AG04450 (cell line): Measurements from ENCODE around the gene MEIOSIN. TPM values are rescaled to one million over a fixed set of nuclear protein-coding genes. Genes with fewer than 3 reads are reported as not detected.
"Not testable (repeated sequence)": the region's sequence is repeated elsewhere in the genome, so short reads cannot be mapped to it uniquely, and the experiment has no call there.

Experiments used
- CTCF ChIA-PET: fragments of 300-600, 350-600 bp; formaldehyde crosslinking; extraction: SDS; loops from one replicate; lab custom pipeline; 2022; ENCODE audit warnings: antibody characterized with exemption, inconsistent platforms; lab: Charles Lee
- POLR2A ChIA-PET: fragments of 350-600 bp; formaldehyde crosslinking; extraction: SDS; loops from one replicate; lab custom pipeline; 2021; ENCODE audit warnings: antibody characterized with exemption, inconsistent platforms; lab: Yijun Ruan, JAX
- DNase-seq: peaks from one replicate; pipeline ENCODE4 v3.0.0-alpha.2; 2011; ENCODE audit warnings: low read depth, low spot score
- H3K27ac ChIP-seq: one replicate; pipeline ENCODE4 v1.5.1; 2012; ENCODE audit warnings: low read depth, low read length, control low read depth
- H3K27me3 ChIP-seq: one replicate; pipeline ENCODE4 v1.6.0; 2012; ENCODE audit warnings: low read length; ENCODE audit not compliant: control insufficient read depth, insufficient read depth
- H3K4me3 ChIP-seq: 2 replicates; pipeline ENCODE4 v1.5.1; 2011; ENCODE audit warnings: mild to moderate bottlenecking, low read depth, low read length, control low read depth
- H3K9me3 ChIP-seq: 2 replicates; pipeline ENCODE4 v1.5.1; 2012; ENCODE audit warnings: low read length; ENCODE audit not compliant: control insufficient read depth, insufficient read depth
- polyA plus RNA-seq: library from polyadenylated mRNA; depleted of rRNA; stranded (reverse); fragments of >200 nt; gene quantifications from 2 replicates; pipeline ENCODE4 v1.2.3, GENCODE V29; 2011
- TF ChIP-seq, protein P1 (sequence below): IDR thresholded peaks from 2 replicates; pipeline ENCODE4 v1.5.1; 2011; ENCODE audit warnings: low read depth, low read length, control low read depth, inconsistent platforms

Gene MEIOSIN
- polyA plus RNA-seq, 1 experiment = not detected

DNA sequence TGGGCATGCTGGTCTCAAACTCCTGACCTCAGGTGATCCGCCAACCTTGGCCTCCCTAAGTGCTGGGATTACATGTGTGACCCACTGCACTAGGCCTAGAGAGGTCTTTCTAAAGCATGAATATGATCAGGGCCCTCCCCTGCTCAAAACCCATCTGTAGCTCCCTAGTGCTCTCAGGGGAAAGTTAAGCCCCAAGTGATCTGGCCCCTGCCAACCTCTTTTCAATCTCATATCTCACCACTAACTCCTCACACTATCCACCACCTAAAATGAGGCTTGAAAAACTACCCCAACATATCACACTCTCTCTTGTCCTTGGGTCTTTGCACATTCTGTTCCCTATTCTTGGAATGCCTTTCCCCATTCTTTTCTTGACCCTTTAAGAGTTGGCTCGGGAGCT is 61.4 kb downstream of the MEIOSIN start:
- H3K9me3 ChIP-seq = no peaks in the 10 kb centered on the region
- no peak overlapping the region for H3K4me3 ChIP-seq
- H3K27me3 ChIP-seq = no peaks in the 10 kb centered on the region
- POLR2A ChIA-PET = interaction anchor here (1.2 kb wide), 1 partner anchor 12 kb away, joined by 4 read pairs; no protein-coding TSS in a partner anchor
- DNase-seq = no peak
- H3K27ac ChIP-seq = no peak overlapping the region
- TF ChIP-seq, protein P1, sequence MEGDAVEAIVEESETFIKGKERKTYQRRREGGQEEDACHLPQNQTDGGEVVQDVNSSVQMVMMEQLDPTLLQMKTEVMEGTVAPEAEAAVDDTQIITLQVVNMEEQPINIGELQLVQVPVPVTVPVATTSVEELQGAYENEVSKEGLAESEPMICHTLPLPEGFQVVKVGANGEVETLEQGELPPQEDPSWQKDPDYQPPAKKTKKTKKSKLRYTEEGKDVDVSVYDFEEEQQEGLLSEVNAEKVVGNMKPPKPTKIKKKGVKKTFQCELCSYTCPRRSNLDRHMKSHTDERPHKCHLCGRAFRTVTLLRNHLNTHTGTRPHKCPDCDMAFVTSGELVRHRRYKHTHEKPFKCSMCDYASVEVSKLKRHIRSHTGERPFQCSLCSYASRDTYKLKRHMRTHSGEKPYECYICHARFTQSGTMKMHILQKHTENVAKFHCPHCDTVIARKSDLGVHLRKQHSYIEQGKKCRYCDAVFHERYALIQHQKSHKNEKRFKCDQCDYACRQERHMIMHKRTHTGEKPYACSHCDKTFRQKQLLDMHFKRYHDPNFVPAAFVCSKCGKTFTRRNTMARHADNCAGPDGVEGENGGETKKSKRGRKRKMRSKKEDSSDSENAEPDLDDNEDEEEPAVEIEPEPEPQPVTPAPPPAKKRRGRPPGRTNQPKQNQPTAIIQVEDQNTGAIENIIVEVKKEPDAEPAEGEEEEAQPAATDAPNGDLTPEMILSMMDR = no peak
- CTCF ChIA-PET = interaction anchor here (1.3 kb wide), 1 partner anchor 22 kb away, joined by 9 read pairs; no protein-coding TSS in a partner anchor

DNA sequence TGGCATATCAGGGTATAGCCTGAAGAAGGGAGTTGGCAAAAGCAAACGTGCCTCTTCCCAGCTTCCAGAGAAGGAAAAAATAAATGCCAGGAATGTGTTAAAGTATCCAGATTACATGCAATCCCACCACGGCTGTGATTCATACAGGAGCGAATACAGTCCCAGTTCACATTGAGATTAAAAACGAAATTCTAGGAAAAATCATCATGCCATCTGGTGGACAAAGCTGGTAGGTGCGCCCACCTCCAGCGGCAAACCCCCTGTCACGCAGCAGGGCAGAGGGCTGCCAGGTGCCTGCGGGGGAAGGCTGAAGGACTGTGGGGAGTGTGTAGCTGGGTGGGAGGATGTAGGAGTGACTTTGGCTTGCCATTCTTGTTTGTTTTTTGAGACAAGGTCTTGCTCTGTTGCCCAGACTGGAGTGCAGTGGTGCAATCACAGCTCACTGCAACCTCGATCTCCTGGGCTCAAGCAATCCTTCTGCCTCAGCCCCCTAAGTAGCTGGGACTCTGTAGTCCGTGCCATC is 65.8 kb downstream of the MEIOSIN start:
- POLR2A ChIA-PET = interaction anchor here (0.7 to 2.3 kb wide), 6 partner anchors 11 to 107 kb away, joined by 3 to 50 read pairs (median 6); partner anchors contain the start of genes DMPK, SIX5 and SNRPD2
- peaks cover under 1% of the 10 kb centered on the region; the same call in 1 of the 2 replicates for H3K9me3 ChIP-seq
- TF ChIP-seq, protein P1 = peak; percentile 79
- H3K4me3 ChIP-seq = no peak overlapping the region
- H3K27me3 ChIP-seq = no peaks in the 10 kb centered on the region
- H3K27ac ChIP-seq = no peak overlapping the region
- DNase-seq = peak; percentile 61
- CTCF ChIA-PET = interaction anchor here (0.6 to 4.2 kb wide), 19 partner anchors 10 to 123 kb away, joined by 3 to 45 read pairs (median 4); partner anchors contain the start of genes DMPK, QPCTL, RSPH6A and SIX5

DNA sequence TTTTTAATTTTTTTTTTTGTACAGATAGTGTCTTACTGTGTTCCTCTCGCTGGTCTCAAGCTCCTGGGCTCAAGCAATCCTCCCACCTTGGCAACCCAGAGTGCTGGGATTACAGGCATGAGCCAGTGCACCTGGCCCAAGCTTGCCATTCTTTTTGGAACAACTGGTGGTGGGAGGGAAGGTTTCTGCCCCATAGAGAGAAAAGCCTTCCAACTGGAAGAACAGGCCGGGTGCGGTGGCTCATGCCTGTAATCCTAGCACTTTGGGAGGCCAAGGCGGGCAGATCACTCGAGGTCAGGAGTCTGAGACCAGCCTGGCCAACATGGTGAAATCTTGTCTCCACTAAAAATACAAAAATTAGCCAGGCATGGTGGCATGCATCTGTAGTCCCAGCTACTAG is 66.3 kb downstream of the MEIOSIN start:
- ChIA-PET CTCF (interaction anchor here (0.6 to 4.2 kb wide), 19 partner anchors 9 to 123 kb away, joined by 3 to 45 read pairs (median 4); partner anchors contain the start of genes DMPK, QPCTL, RSPH6A and SIX5), POLR2A (interaction anchor here (0.8 to 2.3 kb wide), 5 partner anchors 10 to 31 kb away, joined by 3 to 50 read pairs (median 7); partner anchors contain the start of genes DMPK and SIX5)
- H3K4me3 ChIP-seq, H3K9me3 ChIP-seq, H3K27me3 ChIP-seq, H3K27ac ChIP-seq, DNase-seq: not testable (repeated sequence)

DNA sequence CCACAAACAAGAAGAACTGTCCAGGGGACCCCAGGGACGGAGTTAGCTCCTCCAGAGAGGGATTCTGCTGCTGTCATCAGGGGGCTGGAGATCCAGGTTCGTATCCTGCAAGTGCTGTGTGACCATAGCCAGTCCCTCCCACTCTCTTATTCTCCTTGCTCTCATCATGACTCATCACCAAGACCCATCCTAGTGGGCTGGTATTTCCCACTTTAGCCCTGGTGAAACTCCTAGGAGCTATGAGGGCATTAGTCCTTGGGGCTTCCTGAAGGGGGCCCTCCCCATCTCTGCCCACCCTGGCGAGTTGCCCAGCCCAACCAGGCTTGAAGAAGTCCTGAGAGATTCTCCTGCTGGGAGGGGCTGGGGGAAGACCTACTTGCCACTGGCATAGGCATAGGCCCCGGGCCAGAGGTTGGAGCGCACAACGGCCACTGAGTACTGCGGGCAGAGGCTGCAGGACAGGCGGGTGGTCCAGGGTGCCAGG is 66.9 kb downstream of the MEIOSIN start:
- POLR2A ChIA-PET = interaction anchor here (1.9 to 2.3 kb wide), 2 partner anchors 17 to 31 kb away, joined by 11 to 50 read pairs; partner anchors contain the start of genes DMPK and SIX5
- H3K27ac ChIP-seq = no peak overlapping the region
- H3K9me3 ChIP-seq = peaks cover 5% of the 10 kb centered on the region; the same call in 1 of the 2 replicates
- H3K27me3 ChIP-seq = no peaks in the 10 kb centered on the region
- DNase-seq = peak; percentile 20
- no peak overlapping the region for H3K4me3 ChIP-seq
- CTCF ChIA-PET = interaction anchor here (1.0 to 4.2 kb wide), 9 partner anchors 8 to 83 kb away, joined by 3 to 45 read pairs (median 8); partner anchors contain the start of genes DMPK and SIX5
- TF ChIP-seq, protein P1 = no peak; the same call in 1 of the 2 replicates

DNA sequence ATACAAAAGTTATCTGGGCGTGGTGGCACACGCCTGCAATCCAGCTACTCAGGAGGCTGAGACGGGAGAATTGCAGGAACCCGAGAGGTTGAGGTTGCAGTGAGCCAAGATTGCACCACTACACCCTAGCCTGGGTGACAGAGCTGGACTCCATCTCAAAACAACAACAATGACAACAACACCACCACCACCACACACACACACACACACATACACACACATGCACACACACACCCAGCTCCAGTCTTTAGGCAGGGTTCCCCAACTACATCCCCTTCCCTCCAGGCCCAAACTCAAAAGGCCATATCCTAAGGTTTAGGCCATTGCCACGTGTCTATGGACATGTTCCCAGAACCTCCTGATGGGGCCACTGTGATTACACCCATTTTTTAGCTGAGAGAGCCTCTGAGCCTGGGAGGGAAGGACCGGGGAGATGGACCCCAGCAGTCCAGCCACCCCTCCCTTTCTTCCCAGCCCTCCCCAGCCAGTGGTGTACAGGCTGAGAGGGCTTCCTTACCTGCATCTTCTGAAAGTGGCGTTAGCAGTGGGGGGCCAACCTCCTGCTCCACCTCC is 68.5 kb downstream of the MEIOSIN start:
- H3K27ac ChIP-seq = no peak overlapping the region
- TF ChIP-seq, protein P1 = no peak
- POLR2A ChIA-PET = interaction anchor here (0.6 kb wide), 1 partner anchor 19 kb away, joined by 3 read pairs; the partner anchor contains the start of gene DMPK

More for the DNA sequence above, 68.5 kb downstream of the MEIOSIN start:
- H3K9me3 ChIP-seq = peaks cover 5% of the 10 kb centered on the region; the same call in 1 of the 2 replicates
- DNase-seq = no peak
- no peak overlapping the region for H3K4me3 ChIP-seq
- CTCF ChIA-PET = interaction anchor here (0.6 to 4.2 kb wide), 3 partner anchors 16 to 278 kb away, joined by 4 to 45 read pairs (median 42); partner anchors contain the start of gene SIX5
- H3K27me3 ChIP-seq = no peaks in the 10 kb centered on the region
